T-helper 2 cell treated with Interferon-gamma antibody and Interleukin-4, amounts not matched to agents 5 μg/mL and 100 μg/mL, for 36 hours (primary cell): ENCODE data around the gene MYO5A.

ENCODE experiments used
- DNase-seq: peaks from one replicate; pipeline ENCODE4 v3.0.0; 2021; ENCODE audit warnings: low spot score
- H3K27ac Mint-ChIP-seq: one replicate; pipeline ENCODE4 v1.8.0; 2021; ENCODE audit warnings: mild to moderate bottlenecking, mixed read lengths
- H3K27me3 Mint-ChIP-seq: one replicate; pipeline ENCODE4 v1.8.0; 2021; ENCODE audit warnings: low read depth, mixed read lengths
- H3K36me3 Mint-ChIP-seq: one replicate; pipeline ENCODE4 v1.8.0; 2021; ENCODE audit warnings: low read depth, mixed read lengths
- H3K4me1 Mint-ChIP-seq: one replicate; pipeline ENCODE4 v1.8.0; 2021; ENCODE audit warnings: low read depth, mixed read lengths
- H3K4me3 Mint-ChIP-seq: one replicate; pipeline ENCODE4 v1.8.0; 2022; ENCODE audit warnings: mild to moderate bottlenecking, moderate library complexity, mixed read lengths
- H3K9me3 Mint-ChIP-seq: one replicate; pipeline ENCODE4 v1.8.0; 2021; ENCODE audit warnings: mixed read lengths

Gene MYO5A

GRCh38 chr15:52361494-52361893, 167.2 kb downstream of the MYO5A start:
- no peaks in the 10 kb centered on the region for H3K27me3 Mint-ChIP-seq
- no peak overlapping the region for H3K27ac Mint-ChIP-seq
- H3K4me3 Mint-ChIP-seq = no peak overlapping the region
- H3K9me3 Mint-ChIP-seq = no peaks in the 10 kb centered on the region
- no peak for DNase-seq
- peaks cover 37% of the 10 kb centered on the region for H3K36me3 Mint-ChIP-seq
- H3K4me1 Mint-ChIP-seq = no peaks in the 10 kb centered on the region

- H3K36me3 Mint-ChIP-seq = peaks cover 31% of the 10 kb centered on the region
- H3K27ac Mint-ChIP-seq = no peak overlapping the region
- no peak for DNase-seq
- no peaks in the 10 kb centered on the region for H3K4me1 Mint-ChIP-seq
- H3K4me3 Mint-ChIP-seq = no peak overlapping the region
- H3K27me3 Mint-ChIP-seq = no peaks in the 10 kb centered on the region
- no peaks in the 10 kb centered on the region for H3K9me3 Mint-ChIP-seq
These were observed 168.2 kb downstream of the MYO5A start for GRCh38 chr15:52360229-52361203.

GRCh38 chr15:52359722-52360121, 169.0 kb downstream of the MYO5A start:
- no peaks in the 10 kb centered on the region for H3K27me3 Mint-ChIP-seq
- H3K4me1 Mint-ChIP-seq = no peaks in the 10 kb centered on the region
- no peaks in the 10 kb centered on the region for H3K9me3 Mint-ChIP-seq
- no peak overlapping the region for H3K4me3 Mint-ChIP-seq
- no peak overlapping the region for H3K27ac Mint-ChIP-seq
- no peak for DNase-seq
- H3K36me3 Mint-ChIP-seq = peaks cover 28% of the 10 kb centered on the region

GRCh38 chr15:52357949-52358348, 170.7 kb downstream of the MYO5A start:
- H3K9me3 Mint-ChIP-seq = no peaks in the 10 kb centered on the region
- DNase-seq = no peak
- H3K4me3 Mint-ChIP-seq = no peak overlapping the region
- H3K4me1 Mint-ChIP-seq = no peaks in the 10 kb centered on the region
- H3K36me3 Mint-ChIP-seq = peaks cover 24% of the 10 kb centered on the region
- H3K27me3 Mint-ChIP-seq = no peaks in the 10 kb centered on the region
- no peak overlapping the region for H3K27ac Mint-ChIP-seq

- H3K4me3 Mint-ChIP-seq = no peak overlapping the region
- no peaks in the 10 kb centered on the region for H3K9me3 Mint-ChIP-seq
- H3K27ac Mint-ChIP-seq = no peak overlapping the region
- no peak for DNase-seq
- no peaks in the 10 kb centered on the region for H3K27me3 Mint-ChIP-seq
- H3K36me3 Mint-ChIP-seq = peaks cover 19% of the 10 kb centered on the region
- H3K4me1 Mint-ChIP-seq = peaks cover 3% of the 10 kb centered on the region
These were observed 176.6 kb downstream of the MYO5A start for GRCh38 chr15:52352086-52352485.

GRCh38 chr15:52351206-52351908, 177.3 kb downstream of the MYO5A start:
- H3K27ac Mint-ChIP-seq = no peak overlapping the region
- DNase-seq = no peak
- no peaks in the 10 kb centered on the region for H3K9me3 Mint-ChIP-seq
- no peaks in the 10 kb centered on the region for H3K27me3 Mint-ChIP-seq
- peaks cover 20% of the 10 kb centered on the region for H3K36me3 Mint-ChIP-seq
- H3K4me1 Mint-ChIP-seq = peaks cover 5% of the 10 kb centered on the region
- no peak overlapping the region for H3K4me3 Mint-ChIP-seq

- DNase-seq = no peak
- Mint-ChIP-seq H3K36me3 (peaks cover 25% of the 10 kb centered on the region), H3K4me1 (peaks cover 5% of the 10 kb centered on the region), H3K27ac (no peak overlapping the region), H3K27me3 (no peaks in the 10 kb centered on the region), H3K4me3 (no peak overlapping the region), H3K9me3 (no peaks in the 10 kb centered on the region)
These were observed 178.3 kb downstream of the MYO5A start for GRCh38 chr15:52350423-52350822.

- Mint-ChIP-seq H3K4me3 (no peak overlapping the region), H3K36me3 (peaks cover 24% of the 10 kb centered on the region), H3K27ac (no peak overlapping the region), H3K4me1 (peaks cover 7% of the 10 kb centered on the region), H3K27me3 (no peaks in the 10 kb centered on the region), H3K9me3 (no peaks in the 10 kb centered on the region)
- no peak for DNase-seq
These were observed 179.5 kb downstream of the MYO5A start for GRCh38 chr15:52349052-52349700.

GRCh38 chr15:52348056-52348745, 180.5 kb downstream of the MYO5A start:
- Mint-ChIP-seq H3K27me3 (no peaks in the 10 kb centered on the region), H3K36me3 (peaks cover 22% of the 10 kb centered on the region), H3K4me1 (peaks cover 9% of the 10 kb centered on the region), H3K9me3 (no peaks in the 10 kb centered on the region), H3K27ac (no peak overlapping the region), H3K4me3 (no peak overlapping the region)
- no peak for DNase-seq

GRCh38 chr15:52344592-52344991, 184.1 kb downstream of the MYO5A start:
- no peak for DNase-seq
- peaks cover 17% of the 10 kb centered on the region for H3K36me3 Mint-ChIP-seq
- H3K9me3 Mint-ChIP-seq = no peaks in the 10 kb centered on the region
- no peak overlapping the region for H3K4me3 Mint-ChIP-seq
- no peak overlapping the region for H3K27ac Mint-ChIP-seq
- no peaks in the 10 kb centered on the region for H3K27me3 Mint-ChIP-seq
- H3K4me1 Mint-ChIP-seq = peaks cover 9% of the 10 kb centered on the region

GRCh38 chr15:52343831-52344230, 184.8 kb downstream of the MYO5A start:
- no peak for DNase-seq
- Mint-ChIP-seq H3K27ac (no peak overlapping the region), H3K27me3 (no peaks in the 10 kb centered on the region), H3K4me1 (peaks cover 9% of the 10 kb centered on the region), H3K36me3 (peaks cover 14% of the 10 kb centered on the region), H3K9me3 (no peaks in the 10 kb centered on the region), H3K4me3 (no peak overlapping the region)

GRCh38 chr15:52340093-52340492, 188.6 kb downstream of the MYO5A start:
- no peak overlapping the region for H3K27ac Mint-ChIP-seq
- no peak for DNase-seq
- no peaks in the 10 kb centered on the region for H3K27me3 Mint-ChIP-seq
- H3K36me3 Mint-ChIP-seq = peaks cover 12% of the 10 kb centered on the region
- H3K4me3 Mint-ChIP-seq = no peak overlapping the region
- H3K9me3 Mint-ChIP-seq = no peaks in the 10 kb centered on the region
- peaks cover 18% of the 10 kb centered on the region for H3K4me1 Mint-ChIP-seq

- H3K36me3 Mint-ChIP-seq = peaks cover 17% of the 10 kb centered on the region
- no peak for DNase-seq
- H3K4me1 Mint-ChIP-seq = peaks cover 13% of the 10 kb centered on the region
- no peaks in the 10 kb centered on the region for H3K27me3 Mint-ChIP-seq
- no peaks in the 10 kb centered on the region for H3K9me3 Mint-ChIP-seq
- no peak overlapping the region for H3K27ac Mint-ChIP-seq
- no peak overlapping the region for H3K4me3 Mint-ChIP-seq
These were observed 189.8 kb downstream of the MYO5A start for GRCh38 chr15:52338891-52339290.
